GM18519 (cell line): ENCODE data around the gene PSMG4.
"Not testable (repeated sequence)": the region's sequence is repeated elsewhere in the genome, so short reads cannot be mapped to it uniquely, and the experiment has no call there.

Experiments
- ATAC-seq: cut with Tn5 transposase; IDR thresholded peaks from one replicate; pipeline ENCODE4 v1.9.1; 2021; ENCODE audit warnings: mild to moderate bottlenecking, moderate library complexity; ENCODE audit not compliant: unreplicated experiment, low FRiP score

PSMG4 gene

GRCh38 chr6:3230256-3230882 is 28.4 kb upstream of the PSMG4 start:
- no peak for ATAC-seq

- ATAC-seq: no peak
Measured at GRCh38 chr6:3230900-3231246, 27.9 kb upstream of the PSMG4 start.

DNA sequence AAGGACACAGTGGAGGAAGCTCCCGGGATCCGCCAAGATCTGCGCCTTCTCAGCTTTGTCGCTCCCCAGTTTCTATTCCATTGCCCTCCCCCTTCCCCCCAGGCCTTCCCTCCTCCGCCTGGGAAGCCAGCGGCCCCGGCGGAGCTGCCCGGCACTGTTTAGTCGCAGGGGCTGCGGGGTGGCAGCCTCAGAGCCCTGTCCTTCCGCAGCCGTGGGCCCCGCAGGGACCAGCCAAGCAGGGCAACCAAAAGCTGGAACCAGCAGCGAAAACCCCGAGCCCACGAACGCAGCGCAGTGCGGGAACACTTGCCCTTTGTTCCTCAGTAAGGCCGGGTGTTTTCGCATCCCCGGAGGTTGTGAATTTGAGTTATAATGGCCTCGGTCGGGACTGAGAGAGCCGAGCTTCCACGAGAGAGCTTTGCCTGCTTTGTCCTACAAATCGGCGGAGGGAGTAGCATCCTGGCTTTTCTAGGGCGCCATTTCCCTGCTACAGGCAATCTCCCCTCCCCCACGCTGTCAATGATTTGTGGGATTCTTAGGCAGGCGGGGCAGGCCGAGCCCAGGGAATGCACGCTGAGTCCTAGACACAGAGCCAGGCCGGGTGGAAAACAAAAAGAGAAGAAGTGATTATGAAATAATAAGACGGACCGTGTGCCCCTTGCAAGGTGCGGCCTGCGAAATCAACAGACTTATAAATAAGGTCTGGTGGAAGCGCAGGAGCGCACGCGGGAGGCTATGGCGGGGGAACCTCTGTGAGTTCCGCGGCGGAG is 27.3 kb upstream of the PSMG4 start:
- no peak for ATAC-seq

DNA sequence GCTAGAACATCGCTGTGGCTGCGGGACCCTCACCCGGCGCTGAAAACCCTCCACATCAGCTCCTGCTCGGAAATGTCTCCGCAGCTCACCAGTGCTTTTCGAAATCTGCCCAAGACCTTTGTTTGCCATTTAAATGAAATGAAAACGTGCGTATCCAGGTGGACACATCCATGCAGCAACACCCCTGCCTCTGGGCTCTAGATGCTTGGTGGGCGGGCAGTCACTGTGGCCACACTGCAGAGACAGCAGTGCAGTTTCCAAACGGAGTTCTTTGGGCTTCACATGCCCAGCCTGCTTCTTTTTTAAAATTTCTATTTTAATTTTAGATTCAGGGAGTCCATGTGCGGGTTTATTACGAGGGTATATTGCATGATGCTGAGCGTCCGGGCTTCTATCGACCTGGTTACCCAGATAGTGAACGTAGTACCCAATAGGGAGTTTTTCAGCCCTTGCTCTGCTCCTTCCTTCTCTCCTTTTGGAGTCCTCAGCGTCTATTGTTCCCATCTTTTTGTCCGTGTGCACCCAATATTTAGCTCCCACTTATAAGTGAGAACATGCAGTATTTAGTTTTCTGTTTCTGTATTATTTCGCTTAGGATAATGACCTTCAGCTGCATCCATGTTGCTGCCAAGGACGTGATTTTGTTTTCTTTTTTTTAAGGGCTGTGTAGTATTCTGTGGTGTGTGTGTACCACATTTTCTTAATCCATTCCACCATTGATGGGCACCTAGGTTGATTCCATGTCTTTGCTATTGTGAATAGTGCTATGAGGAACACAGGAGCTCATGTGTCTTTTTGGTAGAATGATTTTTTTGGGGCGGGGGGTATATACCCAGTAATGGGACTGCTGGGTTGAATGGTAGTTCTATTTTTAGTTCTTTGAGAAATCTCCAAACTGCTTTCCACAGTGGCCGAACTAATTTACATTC is 26.5 kb upstream of the PSMG4 start:
- no peak for ATAC-seq

GRCh38 chr6:3233321-3233720 is 25.4 kb upstream of the PSMG4 start:
- no peak for ATAC-seq

DNA sequence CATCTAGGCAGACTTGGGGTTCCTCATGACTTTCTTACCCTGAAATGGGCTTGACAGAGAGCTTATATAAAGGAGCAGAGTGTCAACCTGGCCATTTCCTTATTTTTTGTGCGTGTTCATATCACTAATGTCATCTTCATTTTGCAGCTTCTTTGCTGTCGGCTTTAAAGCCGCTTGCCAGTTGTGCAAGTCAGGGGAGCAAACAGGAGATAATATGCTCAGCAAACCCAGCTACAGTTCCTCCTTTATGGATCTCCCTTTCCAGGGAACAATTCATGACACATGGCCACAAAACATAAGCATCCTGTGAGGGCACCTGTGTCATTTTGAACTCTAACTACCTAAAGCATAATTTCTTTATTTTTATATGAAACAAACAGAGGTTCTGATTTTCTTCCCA is 24.8 kb upstream of the PSMG4 start:
- ATAC-seq: no peak

DNA sequence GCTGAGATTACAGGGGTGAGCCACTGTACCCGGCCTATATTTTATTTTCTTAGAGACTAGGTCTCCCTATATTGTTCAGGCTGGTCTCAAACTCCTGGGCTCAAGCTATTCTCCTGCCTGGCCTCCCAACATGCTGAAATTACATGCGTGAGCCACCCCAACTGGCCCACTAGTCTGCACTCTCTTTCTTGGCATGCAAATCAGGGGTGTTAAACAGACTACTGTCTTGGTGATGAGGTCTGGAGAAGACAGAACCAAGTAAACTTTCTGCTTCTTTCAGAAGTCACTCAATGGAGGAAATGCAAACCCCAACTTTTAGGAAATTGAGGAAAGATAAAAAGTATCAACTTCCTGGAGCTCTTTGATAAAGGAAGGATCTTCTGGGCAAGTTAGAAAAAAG is 23.3 kb upstream of the PSMG4 start:
- no peak for ATAC-seq

DNA sequence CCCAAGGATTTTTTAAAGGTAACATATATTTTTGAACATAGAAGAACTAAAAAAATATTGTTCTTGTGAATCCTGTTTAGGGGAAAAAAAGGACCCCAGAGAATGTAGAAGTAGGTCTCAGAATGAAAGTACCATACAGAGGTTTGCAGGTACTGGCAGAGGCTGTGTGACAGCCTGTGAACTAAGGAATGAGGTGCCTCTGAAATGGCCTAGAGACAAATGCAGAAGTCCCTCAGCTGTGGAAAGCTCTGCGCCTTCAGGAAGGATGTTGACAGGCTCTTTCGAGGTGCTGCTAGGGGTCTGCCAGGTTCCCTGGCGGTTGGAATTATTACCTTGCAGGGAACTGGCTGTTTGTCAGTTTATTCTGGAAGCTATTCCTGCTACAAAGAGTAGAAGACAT is 22.7 kb upstream of the PSMG4 start:
- ATAC-seq: no peak

- ATAC-seq: no peak
Measured at GRCh38 chr6:3237761-3238662, 20.7 kb upstream of the PSMG4 start.

DNA sequence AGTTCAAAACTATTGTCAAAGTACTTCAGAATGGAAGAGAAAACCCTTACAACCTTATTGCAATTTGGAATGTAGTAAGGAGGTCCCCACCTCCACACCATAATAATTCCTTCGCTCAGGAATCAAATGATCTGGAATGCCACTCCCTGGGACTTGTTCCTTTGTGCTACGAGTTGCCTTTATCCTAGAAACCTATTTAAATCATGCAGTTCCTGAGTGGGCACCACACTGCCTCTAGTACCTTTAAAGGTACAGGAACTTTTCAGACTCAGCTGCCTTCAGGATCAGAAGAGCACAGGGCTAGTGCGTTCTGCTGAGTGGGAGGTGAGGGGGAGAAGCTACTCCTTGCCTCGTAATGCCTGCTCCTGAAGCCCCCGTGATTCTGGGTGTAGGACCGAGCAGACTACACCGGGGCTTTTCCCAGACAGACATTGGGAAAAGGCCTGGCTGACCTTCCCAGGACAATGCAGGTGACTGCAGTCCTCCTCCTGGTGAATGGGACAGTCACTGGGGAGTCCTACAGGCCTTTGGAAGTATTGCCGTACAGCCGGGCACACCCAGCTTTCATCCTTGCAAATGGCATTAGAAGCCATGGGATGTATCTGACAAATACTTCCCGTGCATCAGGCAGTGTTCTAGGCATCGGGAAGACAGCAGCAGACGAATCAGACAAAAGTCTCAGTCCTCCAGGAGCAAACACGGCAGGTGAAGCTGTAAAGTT is 19.5 kb upstream of the PSMG4 start:
- no peak for ATAC-seq

DNA sequence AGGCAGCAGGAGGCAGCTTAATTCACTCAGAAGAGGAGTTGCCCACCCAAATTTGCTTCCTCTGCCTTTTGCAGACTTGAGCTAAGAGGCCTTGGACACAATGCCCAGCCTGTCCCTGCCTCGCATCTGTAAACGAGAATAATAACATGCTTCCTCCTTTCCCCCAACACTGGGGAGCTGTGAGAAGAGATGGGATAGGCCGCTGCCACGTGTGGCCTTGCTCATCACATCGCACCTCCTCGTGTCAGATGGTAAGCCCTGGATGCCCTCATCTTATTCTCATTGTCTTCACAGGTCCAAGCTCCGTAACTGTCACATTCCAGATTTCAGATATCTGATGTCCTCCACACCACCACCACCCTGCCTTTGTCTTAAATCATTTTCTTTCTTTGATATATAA is 18.2 kb upstream of the PSMG4 start:
- no peak for ATAC-seq

GRCh38 chr6:3241745-3242144 is 17.0 kb upstream of the PSMG4 start:
- not testable (repeated sequence) for ATAC-seq

GRCh38 chr6:3242768-3243167 is 16.0 kb upstream of the PSMG4 start:
- no peak for ATAC-seq

GRCh38 chr6:3244003-3244831 is 14.5 kb upstream of the PSMG4 start:
- no peak for ATAC-seq

- not testable (repeated sequence) for ATAC-seq
Measured at GRCh38 chr6:3244832-3245161, 13.9 kb upstream of the PSMG4 start.

DNA sequence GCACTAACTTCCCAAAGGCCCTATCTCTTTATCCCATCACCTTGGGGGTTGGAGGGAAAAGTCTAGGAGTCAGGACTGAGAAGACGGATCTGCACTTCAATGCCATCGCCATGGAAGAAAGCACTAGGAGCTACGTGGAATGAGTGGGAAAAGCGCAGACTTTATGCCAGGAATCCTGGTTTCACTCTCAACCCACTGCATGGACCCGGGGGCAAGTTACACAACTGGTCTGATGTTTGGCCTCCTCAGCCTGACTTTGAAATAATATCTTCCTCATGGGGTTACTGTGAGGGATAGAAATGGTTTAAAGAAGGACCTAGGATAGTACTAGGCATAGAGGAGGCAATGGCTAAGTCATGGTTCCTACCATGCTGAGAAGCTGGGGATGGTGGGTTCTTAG is 13.5 kb upstream of the PSMG4 start:
- no peak for ATAC-seq

DNA sequence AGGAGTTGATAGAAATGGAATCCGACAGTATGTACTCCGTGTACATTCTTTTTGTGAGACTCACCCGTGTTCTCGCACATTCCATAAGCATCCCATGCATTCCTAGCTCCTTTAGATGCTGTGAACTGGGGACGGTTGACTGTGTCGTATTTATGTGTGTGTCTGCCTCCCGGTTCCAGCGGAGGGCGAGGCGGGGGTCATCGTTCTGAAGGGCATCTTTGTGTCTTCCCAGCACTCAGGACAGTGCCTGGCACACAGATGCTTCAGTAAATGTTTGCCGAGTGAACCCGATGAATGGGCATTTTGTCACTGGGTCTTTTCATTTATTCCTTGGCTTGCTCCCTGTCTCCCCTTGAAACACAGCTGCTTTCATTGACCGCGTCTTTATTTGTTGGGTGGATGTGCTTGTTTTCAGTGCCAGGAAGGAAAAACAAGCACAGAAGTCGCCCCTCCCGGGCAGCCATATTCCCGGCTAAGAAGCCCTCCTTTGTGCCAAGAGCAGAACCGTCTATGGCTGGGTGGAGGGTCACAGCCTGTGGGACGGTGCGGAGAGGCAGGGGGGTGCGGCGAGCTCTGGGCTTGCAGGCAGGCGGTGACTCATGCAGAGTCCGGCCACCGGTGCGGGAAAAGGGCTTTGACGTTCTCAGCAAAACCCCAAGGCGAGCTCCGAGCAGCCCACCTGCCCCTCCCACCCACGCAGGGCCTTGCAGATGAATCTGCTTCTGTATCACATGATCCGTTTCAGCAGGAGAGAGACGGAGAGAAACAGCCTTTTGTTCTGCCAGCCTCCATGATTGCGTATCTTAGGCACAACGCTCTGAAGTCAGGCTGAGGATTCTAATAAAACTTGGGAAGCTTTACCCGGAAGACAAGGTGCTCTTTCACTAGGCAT is 11.2 kb upstream of the PSMG4 start:
- no peak for ATAC-seq

DNA sequence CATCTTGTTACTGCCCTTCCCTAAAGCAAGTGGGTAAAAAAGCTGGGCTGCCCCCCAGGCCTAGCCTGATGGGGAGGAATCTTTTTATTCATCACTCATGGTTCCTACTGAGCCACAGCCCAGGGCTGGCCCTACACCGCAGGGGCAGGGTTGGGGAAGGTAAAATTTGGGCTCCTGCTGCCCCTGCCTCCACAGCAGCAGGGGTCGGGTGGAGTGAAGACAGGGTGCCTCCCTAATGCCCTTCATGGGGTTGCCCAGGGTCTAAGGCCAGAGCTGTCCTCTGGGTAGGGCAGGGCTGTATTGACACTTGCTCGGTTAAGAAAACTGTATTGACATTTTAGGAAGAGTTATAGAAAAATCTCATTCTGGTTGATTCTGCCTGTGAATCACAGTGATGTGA is 8.9 kb upstream of the PSMG4 start:
- ATAC-seq: no peak
